Neural crest cell (in vitro differentiated cells): Measurements from ENCODE around the gene EN1. TPM values are rescaled to one million over a fixed set of nuclear protein-coding genes. Genes with fewer than 3 reads are reported as not detected.

ENCODE experiments used
- DNase-seq: peaks from one replicate; pipeline ENCODE4 v3.0.0; 2021; ENCODE audit warnings: low read depth, mixed read lengths, low spot score
- H3K27ac Mint-ChIP-seq: one replicate; pipeline ENCODE4 v1.8.0; 2021; ENCODE audit warnings: mild to moderate bottlenecking, mixed read lengths; ENCODE audit not compliant: unreplicated experiment
- H3K27me3 Mint-ChIP-seq: 2 replicates; pipeline ENCODE4 v1.8.0; 2021; ENCODE audit warnings: low read depth, mild to moderate bottlenecking, mixed read lengths
- H3K36me3 Mint-ChIP-seq: 2 replicates; pipeline ENCODE4 v1.8.0; 2021; ENCODE audit warnings: low read depth, mild to moderate bottlenecking, mixed read lengths
- H3K4me1 Mint-ChIP-seq: 2 replicates; pipeline ENCODE4 v1.8.0; 2021; ENCODE audit warnings: mixed read lengths
- H3K4me3 Mint-ChIP-seq: one replicate; pipeline ENCODE4 v1.8.0; 2021; ENCODE audit warnings: mild to moderate bottlenecking, mixed read lengths
- H3K9me3 Mint-ChIP-seq: 2 replicates; pipeline ENCODE4 v1.8.0; 2021; ENCODE audit warnings: mixed read lengths
- total RNA-seq: library from RNA; stranded (reverse); gene quantifications from 2 replicates; pipeline ENCODE4 v1.2.1, GENCODE V29; 2021
- TF ChIP-seq, protein P1 (sequence below): fragments of 200-600 bp; sonication (generic); conservative IDR thresholded peaks from 2 replicates; pipeline ENCODE4 v1.5.0; 2021; ENCODE audit warnings: antibody characterized with exemption, mild to moderate bottlenecking

The EN1 gene
- total RNA-seq, 1 donor from 2014 or later, result 12.6 TPM

DNA sequence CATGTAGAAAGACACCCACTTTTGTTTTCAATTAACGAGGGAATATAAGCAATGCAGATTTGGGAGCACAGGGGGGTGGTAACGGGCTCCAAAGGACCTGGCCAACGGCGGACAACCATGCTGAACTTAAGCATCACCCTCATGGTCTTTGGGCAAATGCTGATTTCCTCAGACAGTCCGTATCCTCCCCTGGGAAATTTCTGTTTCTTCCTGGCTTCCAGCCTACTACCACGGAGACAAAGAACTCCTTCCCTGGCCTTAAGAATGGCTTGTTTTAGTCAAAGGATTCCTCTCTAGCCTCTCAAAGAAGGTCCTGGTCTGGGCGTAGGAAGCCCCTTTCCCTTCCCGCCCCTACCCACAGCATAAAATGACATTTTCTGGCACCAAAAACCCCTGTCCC is 34.3 kb downstream of the EN1 start:
- peaks cover 7% of the 10 kb centered on the region for H3K4me1 Mint-ChIP-seq
- H3K27ac Mint-ChIP-seq, result no peak overlapping the region
- peaks cover 43% of the 10 kb centered on the region for H3K27me3 Mint-ChIP-seq
- no peaks in the 10 kb centered on the region for H3K9me3 Mint-ChIP-seq
- DNase-seq, result no peak
- no peaks in the 10 kb centered on the region for H3K36me3 Mint-ChIP-seq
- TF ChIP-seq, protein P1, sequence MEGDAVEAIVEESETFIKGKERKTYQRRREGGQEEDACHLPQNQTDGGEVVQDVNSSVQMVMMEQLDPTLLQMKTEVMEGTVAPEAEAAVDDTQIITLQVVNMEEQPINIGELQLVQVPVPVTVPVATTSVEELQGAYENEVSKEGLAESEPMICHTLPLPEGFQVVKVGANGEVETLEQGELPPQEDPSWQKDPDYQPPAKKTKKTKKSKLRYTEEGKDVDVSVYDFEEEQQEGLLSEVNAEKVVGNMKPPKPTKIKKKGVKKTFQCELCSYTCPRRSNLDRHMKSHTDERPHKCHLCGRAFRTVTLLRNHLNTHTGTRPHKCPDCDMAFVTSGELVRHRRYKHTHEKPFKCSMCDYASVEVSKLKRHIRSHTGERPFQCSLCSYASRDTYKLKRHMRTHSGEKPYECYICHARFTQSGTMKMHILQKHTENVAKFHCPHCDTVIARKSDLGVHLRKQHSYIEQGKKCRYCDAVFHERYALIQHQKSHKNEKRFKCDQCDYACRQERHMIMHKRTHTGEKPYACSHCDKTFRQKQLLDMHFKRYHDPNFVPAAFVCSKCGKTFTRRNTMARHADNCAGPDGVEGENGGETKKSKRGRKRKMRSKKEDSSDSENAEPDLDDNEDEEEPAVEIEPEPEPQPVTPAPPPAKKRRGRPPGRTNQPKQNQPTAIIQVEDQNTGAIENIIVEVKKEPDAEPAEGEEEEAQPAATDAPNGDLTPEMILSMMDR, result no peak
- no peak overlapping the region for H3K4me3 Mint-ChIP-seq

DNA sequence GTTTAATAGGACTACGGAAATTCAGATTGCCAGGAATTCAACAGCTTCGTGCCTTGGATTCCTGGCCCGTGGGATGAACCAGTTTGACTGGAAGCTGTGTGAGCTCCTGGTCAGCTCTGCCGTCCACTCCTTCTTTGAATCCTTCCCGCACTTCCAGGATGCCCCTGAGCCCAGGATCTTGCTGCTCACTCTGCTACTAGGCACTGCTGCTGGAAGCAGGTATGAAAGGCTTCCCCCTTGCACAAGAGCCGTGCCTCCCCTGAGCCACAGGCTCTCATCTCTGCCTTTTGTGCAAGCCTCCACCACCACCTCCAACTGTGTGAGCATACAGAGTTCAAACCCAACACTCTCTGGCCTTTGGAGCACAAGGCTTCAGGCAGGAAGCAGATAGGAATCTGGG is 34.9 kb downstream of the EN1 start:
- no peaks in the 10 kb centered on the region for H3K9me3 Mint-ChIP-seq
- peaks cover 44% of the 10 kb centered on the region for H3K27me3 Mint-ChIP-seq
- H3K36me3 Mint-ChIP-seq, result no peaks in the 10 kb centered on the region
- H3K27ac Mint-ChIP-seq, result no peak overlapping the region
- TF ChIP-seq, protein P1, result no peak
- H3K4me3 Mint-ChIP-seq, result no peak overlapping the region
- no peak for DNase-seq
- peaks cover 13% of the 10 kb centered on the region for H3K4me1 Mint-ChIP-seq

DNA sequence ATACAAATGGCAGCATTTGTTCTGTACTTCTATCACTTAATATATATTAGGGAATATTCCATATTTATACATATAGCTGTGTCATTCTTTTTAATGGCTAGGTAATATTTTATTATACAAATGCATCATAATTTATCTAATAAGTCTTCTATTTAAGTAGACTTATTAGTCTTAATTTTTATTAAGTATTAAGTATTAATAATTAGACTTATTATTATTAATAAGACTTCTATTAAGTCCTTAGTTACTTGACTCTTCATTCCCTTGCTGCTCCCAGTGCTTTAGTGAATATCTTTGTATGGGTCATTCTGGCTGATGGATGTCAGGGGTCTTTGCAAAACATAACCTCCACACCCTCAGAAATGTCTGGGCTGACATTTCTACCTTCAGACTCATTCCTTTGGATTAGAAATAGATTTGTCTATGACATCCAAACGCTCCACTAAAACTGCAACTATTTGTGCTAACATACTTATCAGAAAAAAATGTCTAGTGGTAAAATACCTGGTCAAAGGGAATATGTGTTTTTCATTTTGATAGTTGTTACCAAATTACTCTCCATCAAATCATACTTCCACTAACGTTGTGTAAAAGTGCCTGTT is 35.8 kb downstream of the EN1 start:
- H3K27ac Mint-ChIP-seq, result no peak overlapping the region
- H3K4me1 Mint-ChIP-seq, result peaks cover 21% of the 10 kb centered on the region
- no peak overlapping the region for H3K4me3 Mint-ChIP-seq
- no peak for DNase-seq
- no peaks in the 10 kb centered on the region for H3K9me3 Mint-ChIP-seq
- TF ChIP-seq, protein P1, result no peak
- H3K36me3 Mint-ChIP-seq, result no peaks in the 10 kb centered on the region
- peaks cover 47% of the 10 kb centered on the region for H3K27me3 Mint-ChIP-seq

DNA sequence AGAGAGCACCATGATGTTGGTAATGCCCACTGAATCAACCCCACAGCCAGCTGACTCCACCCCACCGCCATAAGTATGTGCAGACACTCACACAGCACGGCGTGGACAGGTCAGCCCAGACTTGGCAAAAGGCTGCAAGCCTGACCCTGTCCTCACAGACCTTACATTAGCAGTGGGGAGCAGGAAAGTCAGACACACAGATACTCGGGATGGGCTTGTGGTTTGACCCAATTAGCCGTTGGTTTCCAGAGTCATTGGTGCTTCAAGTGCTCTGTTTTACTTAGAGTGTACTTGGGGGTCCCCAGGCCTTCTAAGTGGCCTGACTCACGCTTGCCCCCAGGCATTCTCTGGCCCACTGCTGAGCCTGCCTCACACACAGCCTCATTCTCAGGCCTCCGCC is 36.7 kb downstream of the EN1 start:
- H3K4me1 Mint-ChIP-seq, result peaks cover 25% of the 10 kb centered on the region
- TF ChIP-seq, protein P1, result no peak
- peaks cover 55% of the 10 kb centered on the region for H3K27me3 Mint-ChIP-seq
- no peak overlapping the region for H3K4me3 Mint-ChIP-seq
- no peak overlapping the region for H3K27ac Mint-ChIP-seq
- DNase-seq, result no peak
- H3K9me3 Mint-ChIP-seq, result no peaks in the 10 kb centered on the region
- H3K36me3 Mint-ChIP-seq, result no peaks in the 10 kb centered on the region

DNA sequence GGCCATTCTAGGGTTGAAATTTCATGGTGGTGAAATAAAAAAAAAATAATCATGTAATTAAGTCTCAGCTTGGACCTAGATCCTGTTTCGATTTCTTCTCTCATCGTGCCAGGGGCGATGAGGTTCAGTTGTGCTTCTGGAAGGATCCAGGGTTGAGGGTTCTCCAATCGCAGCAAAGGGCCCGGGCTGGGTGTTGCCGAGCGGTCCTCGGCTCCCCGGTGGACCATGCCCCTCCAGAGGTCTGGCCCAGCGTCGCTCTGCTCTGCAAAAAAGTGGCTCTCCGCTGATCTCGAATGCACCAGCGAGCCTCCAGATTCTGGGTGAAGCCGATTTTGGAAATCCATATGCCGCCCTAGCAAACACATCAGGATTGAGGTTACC is 39.0 kb downstream of the EN1 start:
- Mint-ChIP-seq H3K36me3 (no peaks in the 10 kb centered on the region), H3K4me1 (peaks cover 25% of the 10 kb centered on the region), H3K9me3 (no peaks in the 10 kb centered on the region), H3K27ac (no peak overlapping the region), H3K4me3 (peak overlapping the region; percentile 66), H3K27me3 (peaks cover 50% of the 10 kb centered on the region)
- no peak for DNase-seq
- TF ChIP-seq, protein P1, result no peak
